Activated CD4-positive, alpha-beta T cell treated with anti-CD3 and anti-CD28 coated beads, Interleukin-2, amount 50 U/mL, for 4 hours (primary cell): ENCODE results near the gene CEP72.
"Not testable (repeated sequence)": the region's sequence is repeated elsewhere in the genome, so short reads cannot be mapped to it uniquely, and the experiment has no call there.

Experiments used
- DNase-seq, 2 experiments: peaks; one replicate each; pipeline ENCODE4 v3.0.0-alpha.2; 2020

Gene CEP72

DNA sequence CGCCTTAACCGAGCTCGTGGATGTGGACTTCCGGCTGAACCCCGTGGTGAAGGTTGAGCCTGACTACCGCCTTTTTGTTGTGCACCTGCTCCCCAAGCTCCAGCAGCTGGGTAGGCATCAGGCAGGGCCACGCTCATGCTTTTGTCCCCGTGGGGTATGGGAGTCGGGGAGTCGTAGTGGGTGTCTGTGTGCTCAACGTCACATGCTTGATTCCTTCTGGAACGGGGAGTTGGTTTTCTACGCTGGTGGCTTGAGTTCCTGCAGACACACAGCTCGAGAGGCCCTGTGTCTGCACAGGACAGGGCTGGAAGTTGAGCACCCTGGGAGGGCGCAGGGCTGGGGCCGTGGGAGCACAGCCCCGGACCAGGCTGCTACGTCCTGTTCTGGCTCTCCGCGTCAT is 8.0 kb downstream of the CEP72 start:
- DNase-seq = no peak

- no peak for DNase-seq
Measured at GRCh38 chr5:620586-621180, 8.5 kb downstream of the CEP72 start.

DNA sequence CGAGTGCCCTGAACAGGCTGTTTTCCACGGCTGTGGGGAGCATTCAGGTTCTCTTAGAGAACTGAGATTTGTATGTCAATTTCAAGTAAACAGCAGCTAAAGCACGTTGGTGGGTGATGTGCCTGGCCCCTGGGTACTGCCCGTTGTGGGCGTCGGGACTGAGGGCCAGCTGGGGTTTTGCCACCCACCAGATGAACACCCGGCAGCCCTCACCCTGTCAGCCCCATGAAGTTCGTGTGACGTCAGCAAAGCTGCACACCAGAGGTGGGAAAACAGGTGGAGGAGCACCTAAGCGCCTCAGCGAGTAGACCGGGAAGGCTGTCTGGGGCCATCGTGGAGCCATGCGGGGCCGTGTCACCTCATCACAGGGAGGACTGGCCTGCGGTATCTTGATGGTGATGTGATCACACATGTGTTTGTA is 9.2 kb downstream of the CEP72 start:
- DNase-seq = no peak

DNA sequence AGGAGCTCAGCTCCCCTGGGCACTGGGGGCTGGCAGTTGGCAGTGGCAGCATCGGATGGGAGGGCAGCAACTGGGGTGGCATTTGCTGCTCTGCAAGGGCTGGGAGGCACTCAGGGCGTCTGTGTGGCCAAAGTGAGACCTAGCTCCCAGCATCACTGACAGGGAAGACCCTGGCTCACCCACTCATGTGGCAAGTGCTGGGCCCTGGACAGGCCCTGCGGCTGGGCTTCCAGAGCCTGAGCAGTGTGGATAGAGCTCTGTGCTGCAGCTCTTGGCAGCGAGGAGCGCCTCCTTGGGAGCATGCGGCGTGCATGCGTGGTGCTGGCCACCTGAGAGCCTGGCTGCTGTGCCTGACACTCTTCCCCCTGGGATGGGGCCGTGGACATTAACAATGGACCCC is 10.2 kb downstream of the CEP72 start:
- DNase-seq = no peak

- DNase-seq = no peak
Measured at GRCh38 chr5:622946-623522, 10.9 kb downstream of the CEP72 start.

DNA sequence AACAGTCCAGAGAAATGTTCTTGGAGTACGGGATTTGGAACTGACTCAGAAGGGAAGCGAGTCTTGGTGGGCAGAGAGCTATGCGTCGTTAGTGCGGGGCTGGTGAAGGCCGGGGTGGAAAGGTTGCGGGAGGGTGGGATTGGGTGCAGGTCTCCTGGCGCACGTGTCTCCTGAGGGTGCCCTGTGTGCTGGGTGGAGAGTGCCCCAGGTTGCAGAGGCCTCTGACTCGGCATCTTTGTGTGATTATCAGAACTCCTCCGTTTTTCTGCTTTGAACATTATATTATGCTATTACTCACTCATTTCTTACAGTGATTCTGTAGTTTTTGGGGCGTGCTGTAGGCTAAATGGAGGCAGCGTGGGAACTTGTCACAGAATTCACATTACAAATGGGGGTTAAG is 11.4 kb downstream of the CEP72 start:
- DNase-seq = no peak

GRCh38 chr5:624118-624950 is 12.2 kb downstream of the CEP72 start:
- no peak for DNase-seq

DNA sequence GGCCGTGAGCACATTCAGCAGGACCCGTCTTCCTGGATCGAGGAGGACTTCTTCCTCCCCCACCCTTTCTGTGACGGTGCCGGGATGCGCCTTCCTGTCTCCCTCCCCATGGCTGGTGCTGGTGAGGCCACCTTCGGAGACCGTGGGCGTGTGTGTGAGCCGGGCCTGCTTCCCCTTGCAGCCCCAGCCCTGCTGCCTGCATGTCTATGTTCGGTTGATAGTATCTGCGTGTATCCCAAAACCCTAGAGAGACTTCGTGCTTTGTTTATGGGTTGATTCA is 12.8 kb downstream of the CEP72 start:
- DNase-seq = no peak

- DNase-seq = no peak
Measured at GRCh38 chr5:625516-625915, 13.4 kb downstream of the CEP72 start.

- DNase-seq = no peak
Measured at GRCh38 chr5:626850-627249, 14.7 kb downstream of the CEP72 start.

DNA sequence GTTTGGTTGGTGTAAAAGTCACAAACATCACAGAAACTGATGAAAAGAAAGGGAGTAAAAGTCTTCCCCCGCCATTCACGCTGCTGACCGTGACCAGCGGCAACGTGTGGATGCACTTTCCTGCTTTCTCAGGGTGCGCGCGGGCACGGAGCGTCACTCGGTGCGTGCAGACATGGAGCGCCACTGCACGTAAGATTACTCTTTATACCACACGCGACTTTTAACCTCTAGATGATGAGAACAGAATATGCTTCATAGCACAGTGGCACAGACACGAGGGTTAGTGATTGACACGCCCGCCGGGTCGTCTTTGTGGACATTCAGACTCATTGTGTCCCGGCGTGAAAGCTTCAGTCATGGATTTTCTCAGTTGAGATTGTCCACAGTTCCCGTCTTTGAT is 15.7 kb downstream of the CEP72 start:
- no peak for DNase-seq

DNA sequence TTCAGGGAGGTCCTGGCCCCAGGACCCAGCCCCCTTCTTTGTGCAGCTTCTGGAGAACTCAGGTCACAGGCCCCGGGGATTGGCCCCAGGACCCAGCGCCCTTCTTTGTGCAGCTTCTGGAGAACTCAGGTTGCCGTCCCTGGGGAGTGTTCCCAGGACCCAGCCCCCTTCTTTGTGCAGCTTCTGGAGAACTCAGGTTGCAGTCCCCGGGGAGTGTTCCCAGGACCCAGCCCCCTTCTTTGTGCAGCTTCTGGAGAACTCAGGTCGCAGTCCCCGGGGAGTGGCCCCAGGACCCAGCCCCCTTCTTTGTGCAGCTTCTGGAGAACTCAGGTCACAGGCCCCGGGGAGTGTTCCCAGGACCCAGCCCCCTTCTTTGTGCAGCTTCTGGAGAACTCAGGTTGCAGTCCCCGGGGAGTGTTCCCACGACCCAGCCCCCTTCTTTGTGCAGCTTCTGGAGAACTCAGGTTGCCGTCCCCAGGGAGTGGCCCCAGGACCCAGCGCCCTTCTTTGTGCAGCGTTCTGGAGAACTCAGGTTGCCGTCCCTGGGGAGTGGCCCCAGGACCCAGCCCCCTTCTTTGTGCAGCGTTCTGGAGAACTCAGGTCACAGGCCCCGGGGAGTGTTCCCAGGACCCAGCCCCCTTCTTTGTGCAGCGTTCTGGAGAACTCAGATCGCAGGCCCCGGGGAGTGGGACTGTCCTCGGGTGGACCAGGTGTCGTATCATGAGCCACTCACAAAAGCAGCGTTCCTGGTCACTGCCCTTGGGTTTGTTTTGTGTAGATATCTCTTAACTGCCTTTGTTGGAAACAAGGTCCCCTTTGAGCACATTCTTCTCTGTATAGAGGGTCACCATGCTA is 16.4 kb downstream of the CEP72 start:
- DNase-seq = not testable (repeated sequence)

GRCh38 chr5:633501-633955 is 21.4 kb downstream of the CEP72 start:
- no peak for DNase-seq

DNA sequence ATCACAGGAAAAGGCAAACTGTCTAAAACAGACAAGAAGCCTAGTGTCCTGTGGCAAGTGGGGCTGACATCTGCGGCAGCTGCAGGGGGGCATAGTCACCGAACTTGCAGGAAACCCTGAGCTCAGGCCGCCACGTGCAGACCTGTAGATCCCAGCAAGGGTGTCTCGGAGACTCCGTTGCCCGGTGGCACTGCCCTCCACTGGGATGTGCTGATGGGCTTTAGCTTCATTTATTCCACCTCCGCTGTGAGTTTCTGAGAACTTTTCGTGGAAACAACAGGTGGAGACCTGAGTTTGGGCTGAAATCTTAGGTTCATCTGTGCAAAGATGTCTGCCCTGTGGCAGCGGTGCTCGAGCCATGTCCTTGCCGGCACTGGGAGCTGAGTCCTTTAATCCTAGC is 22.1 kb downstream of the CEP72 start:
- no peak for DNase-seq

DNA sequence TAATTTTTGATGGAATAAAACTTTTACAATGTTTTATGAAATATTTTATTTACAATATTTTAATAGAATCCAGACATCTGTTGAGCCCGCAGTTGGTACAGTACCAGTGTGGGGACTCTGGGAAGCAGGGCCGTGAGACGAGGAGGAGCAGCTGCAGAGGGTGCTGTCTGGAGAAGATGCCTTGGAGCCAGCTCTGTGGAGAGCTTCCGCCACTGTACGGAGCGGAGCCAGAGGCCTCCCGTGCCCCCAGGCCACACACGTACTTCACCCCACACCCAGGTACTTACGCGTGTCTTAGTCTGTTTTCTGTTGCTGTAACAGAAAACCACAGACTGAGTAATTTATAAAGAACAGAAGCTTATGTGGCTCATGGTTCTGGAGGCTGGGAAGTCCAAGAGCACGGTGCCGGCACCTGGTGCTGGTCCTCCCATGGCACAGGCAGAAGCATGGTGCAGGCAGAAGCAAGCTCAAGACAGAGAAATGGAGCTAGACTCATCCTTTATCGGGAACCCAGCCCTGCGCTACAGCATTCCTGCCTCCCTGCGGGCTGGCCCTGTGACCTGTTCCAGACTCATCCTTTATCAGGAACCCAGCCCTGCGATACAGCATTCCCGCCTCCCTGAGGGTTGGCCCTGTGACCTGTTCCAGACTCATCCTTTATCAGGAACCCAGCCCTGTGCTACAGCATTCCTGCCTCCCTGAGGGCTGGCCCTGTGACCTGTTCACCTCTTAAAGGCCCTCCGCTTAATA is 23.3 kb downstream of the CEP72 start:
- no peak for DNase-seq

GRCh38 chr5:636951-637350 is 24.8 kb downstream of the CEP72 start:
- DNase-seq = no peak

GRCh38 chr5:637581-638450 is 25.7 kb downstream of the CEP72 start:
- DNase-seq = no peak

GRCh38 chr5:638501-639252 is 26.5 kb downstream of the CEP72 start:
- no peak for DNase-seq

DNA sequence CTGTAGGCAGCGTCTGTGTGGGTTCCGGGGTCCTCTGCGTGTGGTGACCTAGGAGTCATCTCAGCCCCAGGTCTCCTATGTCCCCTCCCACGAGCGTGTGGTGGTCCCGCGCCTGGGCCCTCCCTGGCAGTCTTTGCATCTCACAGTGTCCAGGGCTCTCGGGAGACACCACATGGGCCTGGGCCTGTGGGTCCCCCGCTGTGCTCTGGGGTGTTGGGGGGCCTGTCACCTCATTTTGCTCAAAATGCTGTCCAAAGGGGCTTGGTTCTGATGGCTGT is 27.1 kb downstream of the CEP72 start:
- no peak for DNase-seq

- no peak for DNase-seq
Measured at GRCh38 chr5:639584-640213, 27.6 kb downstream of the CEP72 start.
